Panc1 (cell line): Measurements from ENCODE around the gene GOLGA2. TPM values are rescaled to one million over a fixed set of nuclear protein-coding genes. Genes with fewer than 3 reads are reported as not detected.

Experiments used
- ATAC-seq: fragments of 200-7000 bp; cut with Tn5 transposase; 2 replicates; pipeline ENCODE4 v1.9.1; 2020; ENCODE audit warnings: mild to moderate bottlenecking, moderate library complexity
- BruUV-seq: library from RNA; stranded (reverse); fragments of 400-500 nt; replicated peaks from 2 replicates; lab custom pipeline; 2021; lab: Mats Ljungman, UMichigan
- CTCF ChIA-PET: fragments of 300-600 bp; sonication (Branson Sonifier 250); formaldehyde crosslinking; loops from one replicate; lab custom pipeline; 2022; ENCODE audit warnings: antibody characterized with exemption; lab: Charles Lee
- POLR2A ChIA-PET: fragments of 300-600 bp; sonication (Branson Sonifier 250); formaldehyde crosslinking; loops from one replicate; lab custom pipeline; 2022; ENCODE audit warnings: antibody characterized with exemption; lab: Charles Lee
- DNase-seq: peaks from one replicate; pipeline ENCODE4 v3.0.0-alpha.2; 2010; ENCODE audit warnings: low read depth, low spot score
- H3K27ac ChIP-seq: 2 replicates; pipeline ENCODE4 v1.5.1; 2011; ENCODE audit warnings: mild to moderate bottlenecking, low read length, inconsistent platforms
- H3K27me3 ChIP-seq: fragments of 200-500 bp; sonication (Bioruptor generic); 2 replicates; pipeline ENCODE4 v1.6.0; 2014; ENCODE audit warnings: low read length, inconsistent platforms; ENCODE audit not compliant: control insufficient read depth, insufficient read depth
- H3K36me3 ChIP-seq: fragments of 200-500 bp; sonication (Bioruptor generic); 2 replicates; pipeline ENCODE4 v1.5.1; 2014; ENCODE audit warnings: inconsistent platforms, mild to moderate bottlenecking, low read length, moderate library complexity; ENCODE audit not compliant: control insufficient read depth, insufficient read depth
- H3K4me1 ChIP-seq: 2 replicates; pipeline ENCODE4 v1.5.1; 2011; ENCODE audit warnings: inconsistent platforms, mild to moderate bottlenecking, low read length, moderate library complexity; ENCODE audit not compliant: control insufficient read depth, insufficient read depth
- H3K4me3 ChIP-seq, 2 experiments: 2 replicates each; pipeline ENCODE4 v1.5.1; 2011 to 2012; ENCODE audit warnings: low read depth in 2 of 2, low read length in 2 of 2, mild to moderate bottlenecking in 2 of 2, inconsistent platforms in 1 of 2, moderate library complexity in 1 of 2
- H3K9me3 ChIP-seq: fragments of 200-500 bp; sonication (Bioruptor generic); 2 replicates; pipeline ENCODE4 v1.5.1; 2014; ENCODE audit warnings: low read depth, mild to moderate bottlenecking, inconsistent platforms, low read length, moderate library complexity; ENCODE audit not compliant: control insufficient read depth, insufficient read depth
- CTCF ChIP-seq: fragments of 450-650 bp; IDR thresholded peaks from 2 replicates; pipeline ENCODE4 v1.5.1; 2017; ENCODE audit warnings: mild to moderate bottlenecking
- POLR2AphosphoS5 ChIP-seq: IDR thresholded peaks from 2 replicates; pipeline ENCODE4 v1.6.1; 2012; ENCODE audit warnings: mild to moderate bottlenecking, low read depth, low read length, moderate library complexity
- REST ChIP-seq, 2 experiments: IDR thresholded peaks; 2 replicates each; pipeline ENCODE4 v1.6.1; 2011 to 2012; ENCODE audit warnings: low read depth in 2 of 2, control low read depth in 1 of 2, low read length in 1 of 2, mild to moderate bottlenecking in 1 of 2, moderate library complexity in 1 of 2; ENCODE audit not compliant: insufficient read depth in 1 of 2
- SIN3A ChIP-seq: IDR thresholded peaks from 2 replicates; pipeline ENCODE4 v1.6.1; 2012; ENCODE audit warnings: low read depth, mild to moderate bottlenecking, low read length, moderate library complexity, borderline replicate concordance; ENCODE audit not compliant: insufficient read depth
- TCF7L2 ChIP-seq: IDR thresholded peaks from 2 replicates; pipeline ENCODE4 v1.6.1; 2011; ENCODE audit warnings: mild to moderate bottlenecking, low read depth, low read length, inconsistent platforms
- in situ Hi-C: cut with HindIII; loops from 2 replicates; pipeline ENCODE4 v1.10.0; 2016; ENCODE audit warnings: low sequenced_read_pairs, low pct_unique_long_range_greater_than_20kb
- intact Hi-C: fragments of 100-400 bp; cut with micrococcal nuclease; formaldehyde crosslinking; loops from one replicate; pipeline ENCODE4 v1.10.0; 2022; ENCODE audit not compliant: unreplicated experiment
- total RNA-seq: library from RNA; stranded (reverse); gene quantifications from one replicate; pipeline ENCODE4 v1.2.1, GENCODE V29; 2021; ENCODE audit not compliant: unreplicated experiment

Gene GOLGA2
- total RNA-seq, 1 experiment from 2014 or later: 69.6 TPM

GRCh38 chr9:128260340-128260739 lies 15.5 kb downstream of the GOLGA2 start:
- ChIA-PET CTCF (interaction anchor here (0.5 kb wide), 1 partner anchor 232 kb away, joined by 8 read pairs; no protein-coding TSS in a partner anchor), POLR2A (no interaction called here)
- TF ChIP-seq POLR2AphosphoS5 (no peak), REST (IDR thresholded peaks at IDR 0.05; ENCODE audit: insufficient read depth in 1 of 2, low read depth in 2 of 2, low read length in 1 of 2) (no peak), CTCF (no peak), SIN3A (no peak), TCF7L2 (no peak)
- no peaks in the 10 kb centered on the region for H3K27me3 ChIP-seq
- ATAC-seq (no peak), DNase-seq (no peak)
- intact Hi-C loops: no loop called here
- no peaks in the 10 kb centered on the region for H3K4me1 ChIP-seq
- in situ Hi-C loops: no loop called here
- no peaks in the 10 kb centered on the region for H3K9me3 ChIP-seq
- H3K36me3 ChIP-seq: no peaks in the 10 kb centered on the region
- H3K4me3 ChIP-seq: no peak overlapping the region
- BruUV-seq: no TSS peak
- no peak overlapping the region for H3K27ac ChIP-seq

- no peaks in the 10 kb centered on the region for H3K27me3 ChIP-seq
- no peaks in the 10 kb centered on the region for H3K9me3 ChIP-seq
- TF ChIP-seq CTCF (no peak; the same call in 1 of the 2 replicates), REST (IDR thresholded peaks at IDR 0.05; ENCODE audit: insufficient read depth in 1 of 2, low read depth in 2 of 2, low read length in 1 of 2) (no peak), POLR2AphosphoS5 (no peak), TCF7L2 (no peak), SIN3A (no peak)
- intact Hi-C loops: no loop called here
- no peak overlapping the region for H3K4me3 ChIP-seq
- no peaks in the 10 kb centered on the region for H3K36me3 ChIP-seq
- CTCF ChIA-PET: interaction anchor here (0.6 kb wide), 2 partner anchors 78 to 667 kb away, joined by 4 to 5 read pairs; no protein-coding TSS in a partner anchor
- no peak overlapping the region for H3K27ac ChIP-seq
- BruUV-seq: no TSS peak
- POLR2A ChIA-PET: interaction anchor here (0.6 kb wide), 1 partner anchor 47 kb away, joined by 3 read pairs; no protein-coding TSS in a partner anchor
- ATAC-seq (no peak), DNase-seq (no peak)
- in situ Hi-C loops: no loop called here
- H3K4me1 ChIP-seq: no peaks in the 10 kb centered on the region
These were observed 16.7 kb downstream of the GOLGA2 start for GRCh38 chr9:128259156-128259555.
